GM18868 (cell line): ENCODE results near the gene ZNF280B.
"Not testable (repeated sequence)": the region's sequence is repeated elsewhere in the genome, so short reads cannot be mapped to it uniquely, and the experiment has no call there.

Source experiments
- ATAC-seq: cut with Tn5 transposase; IDR thresholded peaks from one replicate; pipeline ENCODE4 v1.9.1; 2021; ENCODE audit warnings: mild to moderate bottlenecking, moderate library complexity; ENCODE audit not compliant: unreplicated experiment

The ZNF280B gene

DNA sequence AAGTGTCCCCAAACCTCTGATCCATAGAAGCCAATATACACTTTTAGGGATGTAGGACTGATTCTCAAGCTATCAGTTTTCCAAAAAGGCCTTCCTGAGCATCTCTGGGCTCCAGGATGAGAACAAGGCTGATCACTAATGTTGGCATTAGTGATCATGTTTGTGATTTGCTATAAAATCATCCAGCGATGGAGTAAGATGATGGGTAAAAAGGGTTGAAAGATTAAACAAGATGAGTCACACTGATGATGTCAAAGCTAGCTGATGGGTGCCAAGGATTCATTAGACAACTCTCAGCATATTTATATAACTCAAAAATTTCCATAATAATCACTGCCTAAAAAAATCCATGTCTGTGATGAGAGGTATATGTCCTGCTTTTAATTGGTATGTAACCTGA lies 42.8 kb downstream of the ZNF280B start:
- ATAC-seq: no peak

DNA sequence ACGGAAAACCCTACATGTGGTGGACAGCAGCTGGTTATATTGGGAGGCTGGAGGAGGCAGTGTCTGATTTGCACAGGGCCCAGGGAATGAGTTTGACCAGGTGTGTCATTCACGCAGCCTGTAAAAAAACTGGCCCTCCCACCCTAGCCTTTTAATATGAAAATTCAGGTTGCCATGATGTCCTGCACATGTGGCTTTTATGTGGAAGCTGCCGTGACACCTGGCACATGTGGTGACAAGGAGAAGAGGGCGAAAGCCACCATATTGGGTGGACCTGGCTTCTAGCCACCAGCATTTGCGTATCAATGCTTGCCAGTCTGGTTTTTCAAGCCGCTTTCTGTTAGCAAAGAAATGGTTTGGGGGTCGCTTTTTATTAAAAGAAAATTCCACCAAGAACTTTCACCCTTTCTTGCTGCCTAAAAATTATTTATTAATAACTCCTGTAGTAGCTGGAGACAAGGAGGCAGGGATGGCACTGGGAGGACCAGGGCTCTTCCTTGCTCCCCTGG lies 43.4 kb downstream of the ZNF280B start:
- ATAC-seq: no peak

DNA sequence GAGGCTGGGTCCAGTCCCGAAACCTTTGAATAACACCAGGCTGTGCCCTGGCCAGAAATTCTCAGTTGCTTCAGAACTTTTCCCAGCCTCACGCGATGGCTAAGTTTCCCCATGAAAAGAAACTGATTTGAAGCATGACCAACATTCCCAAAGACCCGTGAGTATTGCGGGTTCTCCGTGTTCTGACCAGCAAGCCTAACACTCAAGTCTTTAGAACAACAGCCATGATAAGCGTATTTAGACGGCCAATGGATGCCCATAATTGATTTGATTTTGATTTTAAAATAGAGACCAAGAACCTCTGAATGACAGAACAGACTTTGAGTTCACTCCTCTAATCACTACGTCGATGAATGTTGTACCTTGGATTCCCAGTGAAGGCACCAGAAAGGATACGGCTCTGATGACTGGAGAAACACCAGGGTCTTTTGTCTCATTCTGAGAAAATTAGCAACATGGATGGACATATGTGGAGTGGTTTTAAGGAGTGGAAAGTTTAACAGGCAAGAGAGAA lies 43.9 kb downstream of the ZNF280B start:
- no peak for ATAC-seq

DNA sequence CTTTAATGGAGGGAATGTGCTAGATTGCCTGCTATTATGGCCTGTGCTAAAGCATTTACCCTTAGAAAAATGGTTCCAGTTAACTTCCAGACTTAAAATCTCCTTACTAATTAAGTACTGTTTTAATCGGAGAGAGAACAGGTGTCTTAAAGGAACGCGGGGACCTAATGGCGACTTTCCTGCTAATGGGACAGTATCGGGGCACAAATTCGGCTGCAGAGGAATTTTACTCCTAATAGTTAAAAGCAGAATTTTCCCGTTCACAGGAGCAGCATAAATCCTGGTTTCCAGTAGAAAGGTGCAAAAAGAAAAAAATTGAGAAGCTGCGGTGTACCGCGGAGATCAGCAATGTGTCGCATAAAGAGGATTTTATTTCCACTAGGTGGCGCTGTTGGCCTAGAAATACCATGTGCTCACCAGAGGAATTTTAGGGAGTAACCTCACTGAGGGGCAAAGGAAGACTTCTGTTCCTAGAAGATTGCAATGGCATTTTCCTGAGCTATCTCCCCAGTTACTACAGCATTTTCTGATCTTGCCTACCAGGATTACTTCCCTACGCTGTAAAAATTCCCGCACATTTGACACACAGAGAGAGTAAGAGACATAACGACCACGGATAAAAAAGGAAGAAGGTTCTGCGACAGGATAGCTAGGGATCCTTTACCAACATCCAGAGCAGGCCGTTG lies 44.5 kb downstream of the ZNF280B start:
- no peak for ATAC-seq

DNA sequence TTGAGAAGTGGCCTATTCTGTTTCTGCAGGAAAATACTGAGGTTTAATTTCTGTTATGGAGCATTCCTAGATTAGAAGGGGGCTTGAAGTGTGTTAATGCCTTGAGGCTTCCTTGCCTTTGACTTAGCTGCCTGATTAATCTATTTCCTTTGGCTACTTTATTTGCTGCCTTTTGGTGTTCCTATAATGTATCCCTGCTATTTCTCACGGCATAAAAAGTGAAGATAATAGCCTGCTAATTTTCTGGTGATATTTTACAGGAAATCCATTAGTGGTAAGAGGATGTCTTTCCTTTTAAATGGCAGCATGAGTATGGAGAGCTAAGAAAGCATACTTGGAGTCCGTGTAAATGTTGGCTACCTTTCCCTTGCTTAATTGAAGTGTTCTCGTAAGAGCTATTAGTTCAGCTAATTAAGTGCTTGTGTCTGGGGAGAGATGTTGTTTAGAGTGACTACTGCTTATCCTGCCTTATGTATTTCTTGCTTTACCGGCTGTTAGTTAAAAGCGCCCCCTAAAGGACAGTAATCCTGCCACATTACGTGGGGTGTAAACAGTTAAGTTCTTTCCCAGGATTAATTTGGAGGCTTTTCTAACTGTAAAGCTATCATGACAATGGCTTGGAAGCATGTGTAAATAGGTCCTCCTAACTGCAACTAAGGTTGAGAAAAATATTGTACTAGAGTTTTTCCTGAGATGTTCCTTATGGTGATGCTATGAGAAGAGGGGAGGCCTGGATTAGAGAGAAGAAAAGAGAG lies 45.6 kb downstream of the ZNF280B start:
- ATAC-seq: no peak

DNA sequence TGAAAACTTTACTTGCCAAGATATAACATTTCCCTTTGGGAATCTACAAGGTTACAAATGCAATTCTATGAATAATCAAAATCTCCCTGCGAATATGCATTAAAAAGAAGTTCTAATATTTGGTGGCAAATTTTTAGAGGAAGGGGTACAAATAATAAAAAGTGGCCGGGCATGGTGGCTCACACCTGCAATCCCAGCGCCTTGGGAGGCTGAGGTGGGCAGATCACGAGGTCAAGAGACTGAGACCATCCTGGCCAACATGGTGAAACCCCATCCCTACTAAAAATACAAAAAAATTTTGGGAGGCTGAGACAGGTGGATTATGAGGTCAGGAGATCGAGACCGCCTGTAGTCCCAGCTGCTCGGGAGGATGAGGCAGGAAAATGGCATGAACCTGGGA lies 47.0 kb downstream of the ZNF280B start:
- no peak for ATAC-seq

DNA sequence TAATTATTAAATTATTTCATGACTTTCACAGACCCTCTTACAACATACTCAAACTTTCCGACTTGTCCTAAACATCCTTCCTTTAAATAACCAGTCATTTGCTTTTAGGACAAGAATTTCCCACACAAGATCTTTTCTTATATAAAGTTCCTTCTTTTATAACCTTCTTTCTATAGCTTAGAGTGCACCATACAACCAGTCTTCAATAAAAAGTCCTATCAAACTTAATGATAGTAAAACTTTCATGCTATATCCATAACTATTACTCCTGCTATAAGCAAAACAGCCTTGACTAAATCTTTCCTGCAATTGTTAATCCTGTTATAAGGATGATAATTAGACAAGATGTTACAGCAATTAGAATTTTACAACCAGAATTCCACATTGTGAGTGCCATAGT lies 47.4 kb downstream of the ZNF280B start:
- no peak for ATAC-seq

DNA sequence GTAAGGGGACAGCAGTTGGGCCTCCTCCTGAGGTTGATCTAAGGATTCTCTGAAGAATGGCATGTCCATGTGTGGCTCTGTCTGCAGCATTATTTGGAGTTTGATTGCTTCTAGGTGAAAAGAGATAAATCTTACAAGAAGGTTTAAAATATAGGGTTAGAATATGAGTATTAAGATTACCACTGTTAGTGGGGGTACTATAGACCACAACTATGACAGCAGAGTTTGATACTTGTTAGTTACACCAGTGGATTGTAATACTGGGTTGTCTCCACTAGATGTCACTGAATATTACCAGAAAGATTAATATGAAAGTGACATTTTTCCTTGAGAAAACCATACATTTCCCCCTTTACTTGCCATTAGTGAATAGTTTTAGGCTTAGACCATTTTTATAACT lies 47.9 kb downstream of the ZNF280B start:
- no peak for ATAC-seq

DNA sequence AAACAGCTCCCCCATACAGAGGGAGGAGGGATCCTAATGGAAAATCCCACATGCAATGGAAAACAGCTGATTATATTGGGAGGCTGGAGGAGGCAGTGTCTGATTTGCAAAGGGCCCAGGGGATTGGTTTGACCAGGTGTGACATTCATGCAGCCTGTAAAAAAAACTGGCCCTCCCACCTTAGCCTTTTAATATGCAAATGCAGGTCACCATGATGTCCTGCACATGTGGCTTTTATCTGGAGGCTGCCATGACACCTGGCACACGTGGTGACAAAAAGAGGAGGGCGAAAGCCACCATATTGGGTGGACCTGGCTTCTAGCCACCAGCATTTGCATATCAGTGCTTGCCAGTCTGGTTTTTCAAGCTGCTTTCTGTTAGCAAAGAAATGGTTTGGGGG lies 48.5 kb downstream of the ZNF280B start:
- no peak for ATAC-seq

DNA sequence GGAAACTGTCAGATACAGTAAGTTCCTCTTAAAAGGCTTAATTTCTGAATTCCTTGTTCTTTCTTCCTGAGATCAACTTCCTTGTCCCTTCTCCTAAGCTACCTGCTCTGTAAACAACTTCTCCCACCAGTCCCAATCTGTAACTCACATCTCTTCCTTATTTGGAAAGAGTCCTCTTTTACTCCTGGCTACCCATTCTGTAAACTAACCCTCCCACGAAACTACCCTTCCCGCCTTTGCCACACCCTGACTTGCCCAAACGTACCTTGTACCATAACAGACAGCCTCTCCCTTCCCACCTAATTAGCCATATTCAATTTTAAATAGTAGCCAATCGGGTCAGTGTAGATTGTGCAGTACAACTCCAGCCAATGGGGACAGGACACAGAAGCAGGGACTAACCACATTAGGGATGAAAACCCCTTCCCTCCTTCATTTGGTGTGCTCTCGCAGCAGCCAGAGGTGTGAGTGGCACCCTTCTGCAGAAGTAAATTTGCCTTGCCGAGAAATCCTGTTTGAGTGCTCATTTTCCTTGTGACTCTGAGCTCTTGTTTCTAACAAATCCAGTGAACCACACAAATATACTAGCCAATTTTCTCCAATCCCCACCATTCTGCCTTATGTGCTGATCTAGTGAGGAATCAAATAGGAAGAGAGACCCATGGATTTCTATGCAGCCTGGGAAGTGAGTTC lies 49.5 kb downstream of the ZNF280B start:
- ATAC-seq: no peak

DNA sequence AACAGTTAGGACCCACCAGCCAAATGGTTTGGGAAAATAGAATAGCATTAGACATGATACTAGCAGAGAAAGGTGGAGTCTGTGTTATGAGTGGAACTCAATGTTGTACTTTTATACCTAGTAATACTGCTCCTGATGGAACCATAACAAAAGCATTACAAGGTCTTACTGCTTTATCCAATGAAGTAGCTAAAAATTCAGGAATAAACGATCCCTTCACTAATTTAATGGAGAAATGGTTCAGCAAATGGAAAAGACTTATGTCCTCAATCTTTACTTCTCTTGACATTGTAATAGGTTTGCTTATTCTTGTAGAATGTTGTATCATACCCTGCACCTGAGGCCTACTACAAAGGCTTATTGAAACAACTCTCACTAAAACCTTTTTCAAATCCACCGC lies 50.2 kb downstream of the ZNF280B start:
- no peak for ATAC-seq

DNA sequence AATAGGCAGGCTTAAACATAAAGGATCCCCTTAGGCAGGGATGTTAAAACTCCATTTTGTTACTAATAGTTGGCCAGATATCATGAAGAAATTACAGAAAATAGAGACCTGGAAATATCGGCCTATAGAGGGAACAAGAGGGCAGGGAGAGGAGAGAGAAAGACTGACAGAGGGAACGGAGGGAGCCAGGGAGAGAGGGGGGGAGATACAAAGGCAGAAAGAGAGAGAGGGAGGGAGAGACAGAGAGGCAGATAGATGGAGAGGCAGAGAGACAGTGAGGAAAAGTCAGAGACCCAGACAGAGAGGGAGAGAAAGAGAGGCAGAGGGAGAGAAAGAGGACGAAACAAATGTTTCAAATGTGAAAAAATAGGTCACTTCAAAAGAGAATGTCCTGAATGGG lies 53.5 kb downstream of the ZNF280B start:
- ATAC-seq: no peak

DNA sequence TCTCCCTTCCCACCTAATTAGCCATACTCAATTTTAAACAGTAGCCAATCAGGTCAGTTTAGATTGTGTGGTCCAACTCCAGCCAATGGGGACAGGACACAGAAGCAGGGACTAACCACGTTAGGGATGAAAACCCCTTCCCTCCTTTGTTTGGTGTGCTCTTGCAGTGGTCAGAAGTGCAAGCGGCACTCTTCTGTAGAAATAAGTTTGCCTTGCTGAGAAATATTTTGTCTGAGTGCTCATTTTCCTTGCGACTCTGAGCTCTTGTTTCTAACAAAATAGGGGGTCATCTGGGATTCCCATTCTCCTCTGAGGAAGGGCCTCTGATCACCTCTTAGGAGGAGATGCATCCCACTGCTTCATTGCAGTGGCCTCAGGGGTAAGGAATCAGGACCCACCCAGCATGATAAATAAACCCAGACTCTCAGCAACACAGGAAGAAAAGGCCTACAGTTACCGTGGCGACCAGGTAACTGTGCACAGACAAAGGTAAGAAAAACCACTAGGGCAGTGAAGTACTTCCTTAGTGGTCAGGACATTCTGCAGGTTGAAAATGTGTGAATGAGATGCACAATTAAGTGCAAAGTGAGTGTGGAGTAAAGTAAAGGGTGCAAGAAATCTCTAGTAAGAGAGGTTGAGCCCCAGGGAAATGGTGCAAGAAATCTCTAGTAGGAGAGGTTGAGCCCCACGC lies 55.4 kb downstream of the ZNF280B start:
- ATAC-seq: no peak

DNA sequence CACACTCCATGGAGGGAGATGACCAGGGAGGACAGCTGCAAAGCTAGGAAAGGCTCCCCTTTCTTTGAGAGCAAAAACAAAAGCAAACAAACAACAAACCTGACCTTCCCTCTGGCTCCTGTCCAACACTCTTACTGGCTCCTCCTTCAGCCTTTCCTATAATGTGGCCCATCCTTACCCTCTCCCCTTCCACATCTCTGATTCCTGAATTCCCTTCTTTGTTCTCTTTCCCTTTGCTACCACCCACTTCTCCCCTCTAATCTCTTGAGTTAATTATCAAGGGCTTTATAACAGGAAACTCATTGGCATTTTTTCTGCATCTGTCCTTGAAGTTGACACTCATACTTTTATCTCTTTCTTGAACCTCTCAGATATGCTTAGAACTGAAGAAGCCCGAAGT lies 56.3 kb downstream of the ZNF280B start:
- no peak for ATAC-seq

DNA sequence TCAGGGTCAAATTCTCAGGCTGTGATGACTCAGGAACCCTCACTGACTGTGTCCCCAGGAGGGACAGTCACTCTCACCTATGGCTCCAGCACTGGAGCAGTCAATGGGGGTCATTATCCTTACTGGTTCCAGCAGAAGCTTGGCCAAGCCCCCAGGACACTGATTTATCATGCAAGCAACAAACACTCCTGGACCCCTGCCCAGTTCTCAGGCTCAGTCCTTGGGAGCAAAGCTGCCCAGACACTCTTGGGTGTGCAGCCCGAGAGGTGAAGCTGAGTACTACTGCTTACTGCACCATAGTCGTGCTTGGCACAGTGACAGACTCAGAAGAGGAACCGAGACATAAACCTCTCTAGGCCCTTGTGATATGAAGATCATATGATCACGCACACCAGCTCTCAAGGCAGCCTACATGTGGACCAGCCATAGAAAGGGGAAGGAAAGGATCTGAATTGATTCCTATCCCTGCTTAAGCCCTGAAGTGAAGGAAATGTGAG lies 58.2 kb downstream of the ZNF280B start:
- ATAC-seq: peak; percentile 94

DNA sequence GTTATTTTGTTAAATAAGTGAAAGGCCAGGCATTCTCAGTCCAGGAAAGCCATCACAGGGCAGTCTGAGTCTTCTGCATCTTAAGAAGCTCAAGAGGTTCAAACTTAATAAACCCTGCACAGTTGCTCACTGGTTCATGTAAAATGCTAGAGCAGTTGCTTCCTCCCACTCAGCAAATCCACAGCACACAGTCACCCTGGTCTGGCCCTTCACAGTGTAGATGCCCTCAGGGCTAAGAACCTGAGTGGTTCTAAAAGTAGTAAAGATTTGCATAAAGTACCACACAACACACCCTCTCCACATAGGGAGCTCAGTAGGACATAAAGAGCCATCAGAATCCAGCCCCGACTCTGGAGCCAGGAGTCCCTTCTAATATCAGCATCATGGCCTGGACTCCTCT lies 58.7 kb downstream of the ZNF280B start:
- ATAC-seq: peak; percentile 32

DNA sequence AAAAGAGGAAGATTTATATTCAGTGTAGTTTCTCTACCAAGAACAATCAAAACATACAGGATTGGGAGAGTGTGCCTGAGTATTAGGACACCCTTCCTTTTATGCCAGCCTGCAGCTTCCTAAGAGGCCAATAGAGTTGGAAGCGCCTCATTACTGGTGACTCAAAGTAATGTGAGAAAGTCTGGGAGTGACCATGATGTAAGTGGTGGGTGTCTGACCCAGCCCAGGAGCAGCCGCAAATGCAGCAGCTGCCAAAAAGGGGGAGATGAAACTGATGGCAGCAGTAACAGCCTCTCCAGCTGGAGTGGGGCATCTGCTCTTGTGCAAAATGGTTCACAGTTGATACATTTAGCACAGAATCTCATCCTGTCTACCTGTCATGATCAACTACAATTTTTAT lies 62.0 kb downstream of the ZNF280B start:
- no peak for ATAC-seq

DNA sequence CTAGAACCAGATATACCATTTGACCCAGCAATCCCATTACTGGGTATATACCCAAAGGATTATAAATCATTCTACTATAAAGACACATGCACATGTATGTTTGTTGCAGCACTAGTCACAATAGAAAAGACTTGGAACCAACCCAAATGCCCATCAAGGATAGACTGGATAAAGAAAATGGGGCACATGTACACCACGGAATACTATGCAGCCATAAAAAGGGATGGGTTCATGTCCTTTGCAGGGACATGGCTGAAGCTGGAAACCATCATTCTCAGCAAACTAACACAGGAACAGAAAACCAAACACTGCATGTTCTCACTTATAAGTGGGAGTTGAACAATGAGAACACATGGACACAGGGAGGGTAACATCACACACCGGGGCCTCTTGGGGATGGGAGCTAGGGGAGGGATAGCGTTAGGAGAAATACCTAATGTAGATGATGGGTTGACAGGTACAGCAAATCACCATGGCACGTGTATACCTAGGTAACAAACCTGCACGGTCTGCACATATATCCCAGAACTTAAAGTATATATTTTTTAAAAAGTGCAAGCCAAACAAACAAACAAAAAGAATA lies 64.4 kb downstream of the ZNF280B start:
- not testable (repeated sequence) for ATAC-seq

DNA sequence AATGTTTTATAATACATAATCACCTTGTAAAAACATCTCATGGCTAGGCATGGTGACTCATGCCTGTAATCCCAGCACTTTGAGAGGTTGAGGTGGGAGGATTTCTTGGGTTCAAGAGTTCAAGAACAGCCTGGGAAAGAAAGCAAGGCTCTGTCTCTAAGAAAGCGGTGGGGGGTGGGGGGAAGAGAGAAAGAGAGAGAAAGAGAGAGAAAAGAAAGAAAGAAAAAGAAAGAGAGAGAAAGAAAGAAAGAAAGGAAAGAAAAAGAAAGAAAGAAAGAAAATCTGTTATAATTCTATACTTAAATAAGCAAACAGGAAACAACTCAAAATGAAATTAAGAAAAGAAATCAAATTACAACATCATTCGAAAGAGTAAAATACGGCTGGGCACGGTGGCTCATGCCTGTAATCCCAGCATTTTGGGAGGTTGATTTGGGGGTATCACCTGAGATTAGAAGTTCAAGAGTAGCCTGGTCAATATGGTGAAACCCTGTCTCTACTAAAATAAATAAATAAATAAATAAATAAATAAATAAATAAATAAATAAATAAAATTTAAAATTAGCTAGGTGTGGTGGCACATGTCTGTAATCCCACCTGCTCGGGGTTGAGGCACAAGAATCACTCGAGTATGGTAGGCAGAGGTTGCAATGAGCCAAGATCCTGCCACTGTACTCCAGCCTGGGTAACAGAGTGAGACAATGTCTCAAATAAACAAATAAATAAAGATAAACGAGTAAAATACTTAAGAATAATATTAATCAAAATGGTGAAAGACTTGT lies 65.4 kb downstream of the ZNF280B start:
- ATAC-seq: no peak

DNA sequence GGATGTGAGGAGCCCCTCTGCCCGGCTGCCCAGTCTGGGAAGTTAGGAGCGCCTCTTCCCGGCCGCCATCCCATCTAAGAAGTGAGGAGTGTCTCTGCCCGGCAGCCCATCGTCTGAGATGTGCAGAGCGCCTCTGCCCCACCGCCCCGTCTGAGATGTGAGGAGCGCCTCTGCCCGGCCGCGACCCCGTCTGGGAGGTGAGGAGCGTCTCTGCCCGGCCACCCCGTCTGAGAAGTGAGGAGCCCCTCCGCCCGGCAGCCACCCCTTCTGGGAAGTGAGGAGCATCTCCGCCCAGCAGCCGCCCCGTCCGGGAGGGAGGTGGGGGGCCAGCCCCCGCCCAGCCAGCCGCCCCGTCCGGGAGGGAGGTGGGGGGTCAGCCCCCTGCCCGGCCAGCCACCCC lies 66.9 kb downstream of the ZNF280B start:
- ATAC-seq: not testable (repeated sequence)
